Ovary (tissue), 3 donors: ENCODE measurements around the gene THBS3.

Source experiments
- EP300 ChIP-seq: sonication (generic); formaldehyde crosslinking; IDR thresholded peaks from one replicate; pipeline ENCODE4 v1.6.1; 2017; ENCODE audit warnings: antibody characterized with exemption
- POLR2A ChIP-seq: fragments of 450-650 bp; IDR thresholded peaks from one replicate; pipeline ENCODE4 v1.6.1; 2017; ENCODE audit warnings: antibody characterized with exemption, mild to moderate bottlenecking, moderate library complexity
- TF ChIP-seq, protein P1 (sequence below), 3 donors: fragments of 450-650 bp in 2 of 3; fragments of 200-600 bp in 1 of 3; IDR thresholded peaks; one replicate each; pipeline versions ENCODE4 v1.5.1 to v1.8.0; 2016 to 2022; ENCODE audit warnings: antibody characterized with exemption in 3 of 3, mild to moderate bottlenecking in 1 of 3
- donor health status: DM: no; HTN: no; CAD: no.

- no peak for TF ChIP-seq EP300
- TF ChIP-seq, protein P1, sequence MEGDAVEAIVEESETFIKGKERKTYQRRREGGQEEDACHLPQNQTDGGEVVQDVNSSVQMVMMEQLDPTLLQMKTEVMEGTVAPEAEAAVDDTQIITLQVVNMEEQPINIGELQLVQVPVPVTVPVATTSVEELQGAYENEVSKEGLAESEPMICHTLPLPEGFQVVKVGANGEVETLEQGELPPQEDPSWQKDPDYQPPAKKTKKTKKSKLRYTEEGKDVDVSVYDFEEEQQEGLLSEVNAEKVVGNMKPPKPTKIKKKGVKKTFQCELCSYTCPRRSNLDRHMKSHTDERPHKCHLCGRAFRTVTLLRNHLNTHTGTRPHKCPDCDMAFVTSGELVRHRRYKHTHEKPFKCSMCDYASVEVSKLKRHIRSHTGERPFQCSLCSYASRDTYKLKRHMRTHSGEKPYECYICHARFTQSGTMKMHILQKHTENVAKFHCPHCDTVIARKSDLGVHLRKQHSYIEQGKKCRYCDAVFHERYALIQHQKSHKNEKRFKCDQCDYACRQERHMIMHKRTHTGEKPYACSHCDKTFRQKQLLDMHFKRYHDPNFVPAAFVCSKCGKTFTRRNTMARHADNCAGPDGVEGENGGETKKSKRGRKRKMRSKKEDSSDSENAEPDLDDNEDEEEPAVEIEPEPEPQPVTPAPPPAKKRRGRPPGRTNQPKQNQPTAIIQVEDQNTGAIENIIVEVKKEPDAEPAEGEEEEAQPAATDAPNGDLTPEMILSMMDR (IDR thresholded peaks at IDR 0.05), result no peak
- no peak for TF ChIP-seq POLR2A
Observed at GRCh38 chr1:155171836-155172731, 35.6 kb downstream of the THBS3 start.
